Loucy (cell line): ENCODE results near the gene CSNK2A1.
"Not testable (repeated sequence)": the region's sequence is repeated elsewhere in the genome, so short reads cannot be mapped to it uniquely, and the experiment has no call there.

ENCODE experiments used
- EZH2phosphoT487 ChIP-seq: fragments of 200-600 bp; IDR thresholded peaks from 2 replicates; pipeline ENCODE4 v1.6.1; 2018; ENCODE audit warnings: antibody characterized with exemption, mild to moderate bottlenecking, moderate library complexity, borderline replicate concordance
- TF ChIP-seq, protein P1 (sequence below): fragments of 200-600 bp; sonication (generic); conservative IDR thresholded peaks from 2 replicates; pipeline ENCODE4 v1.5.1; 2014; ENCODE audit warnings: mild to moderate bottlenecking, antibody characterized with exemption, low read length

DNA sequence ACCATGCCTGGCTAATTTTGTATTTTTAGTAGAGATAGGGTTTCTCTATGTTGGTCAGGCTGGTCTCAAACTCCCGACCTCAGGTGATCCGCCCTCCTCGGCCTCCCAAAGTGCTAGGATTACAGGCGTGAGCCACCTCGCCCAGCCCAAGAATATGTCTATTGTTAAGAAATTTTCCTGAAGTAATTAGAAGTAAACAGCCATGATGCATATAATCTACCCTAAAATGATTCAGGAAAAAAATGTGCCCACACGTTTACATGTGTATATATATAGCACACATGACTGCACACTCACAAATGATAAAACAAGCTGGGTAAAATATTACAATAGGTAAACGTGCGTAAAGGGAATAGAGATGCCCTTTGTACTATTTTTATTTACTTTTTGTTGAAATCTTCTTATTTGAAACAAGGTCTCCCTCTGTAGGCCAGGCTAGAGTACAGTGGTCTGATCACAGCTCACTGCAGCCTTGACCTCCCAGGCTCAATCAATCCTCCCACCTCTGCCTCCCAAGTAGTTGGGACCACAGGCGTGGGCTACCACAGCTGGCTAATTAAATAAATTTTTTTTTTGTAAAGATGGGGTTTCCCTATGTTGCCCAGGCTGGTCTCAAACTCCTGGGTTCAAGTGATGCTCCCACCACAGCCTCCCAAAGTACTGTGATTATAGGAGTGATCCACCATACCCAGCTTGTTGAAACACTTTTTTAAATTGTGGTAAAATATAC, 33.1 kb downstream of the CSNK2A1 start:
- TF ChIP-seq, protein P1, sequence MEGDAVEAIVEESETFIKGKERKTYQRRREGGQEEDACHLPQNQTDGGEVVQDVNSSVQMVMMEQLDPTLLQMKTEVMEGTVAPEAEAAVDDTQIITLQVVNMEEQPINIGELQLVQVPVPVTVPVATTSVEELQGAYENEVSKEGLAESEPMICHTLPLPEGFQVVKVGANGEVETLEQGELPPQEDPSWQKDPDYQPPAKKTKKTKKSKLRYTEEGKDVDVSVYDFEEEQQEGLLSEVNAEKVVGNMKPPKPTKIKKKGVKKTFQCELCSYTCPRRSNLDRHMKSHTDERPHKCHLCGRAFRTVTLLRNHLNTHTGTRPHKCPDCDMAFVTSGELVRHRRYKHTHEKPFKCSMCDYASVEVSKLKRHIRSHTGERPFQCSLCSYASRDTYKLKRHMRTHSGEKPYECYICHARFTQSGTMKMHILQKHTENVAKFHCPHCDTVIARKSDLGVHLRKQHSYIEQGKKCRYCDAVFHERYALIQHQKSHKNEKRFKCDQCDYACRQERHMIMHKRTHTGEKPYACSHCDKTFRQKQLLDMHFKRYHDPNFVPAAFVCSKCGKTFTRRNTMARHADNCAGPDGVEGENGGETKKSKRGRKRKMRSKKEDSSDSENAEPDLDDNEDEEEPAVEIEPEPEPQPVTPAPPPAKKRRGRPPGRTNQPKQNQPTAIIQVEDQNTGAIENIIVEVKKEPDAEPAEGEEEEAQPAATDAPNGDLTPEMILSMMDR: not testable (repeated sequence)
- not testable (repeated sequence) for TF ChIP-seq EZH2phosphoT487
